Measurements from ENCODE around the gene FAM241A.
"Not testable (repeated sequence)": the region's sequence is repeated elsewhere in the genome, so short reads cannot be mapped to it uniquely, and the experiment has no call there.

FAM241A gene

DNA sequence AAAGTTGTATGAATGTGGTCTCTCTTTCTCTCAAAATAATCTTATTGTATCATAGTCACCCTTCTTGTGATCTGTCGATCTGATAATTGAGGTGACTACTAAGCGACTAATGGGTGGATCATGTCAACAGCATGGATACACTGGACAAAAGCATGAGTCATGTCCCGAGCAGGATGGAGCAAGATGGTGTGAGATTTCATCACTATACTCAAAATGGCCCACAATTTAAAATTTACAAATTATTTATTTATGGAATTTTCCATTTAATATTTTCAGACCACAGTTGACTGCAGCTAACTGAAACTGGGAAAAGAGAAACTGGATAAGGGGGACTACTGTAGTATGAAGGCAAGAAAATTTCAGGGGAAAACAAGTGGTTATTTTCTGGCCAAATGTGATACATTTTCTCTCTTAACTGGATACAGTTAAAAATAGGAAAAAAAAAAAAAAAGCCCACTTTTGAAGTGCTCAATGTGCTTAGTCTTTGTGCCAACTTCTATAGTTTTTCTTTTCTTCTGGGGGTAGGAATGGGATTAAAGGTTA lies 25.3 kb downstream of the FAM241A start:
- no peak for DNase-seq (ENCODE audit: extremely low spot score)
- TF ChIP-seq L3MBTL2 (conservative IDR thresholded peaks at IDR 0.05) = no peak
- TF ChIP-seq FOXA1 (IDR thresholded peaks at IDR 0.05) = no peak
- no peak for TF ChIP-seq NFRKB (IDR thresholded peaks at IDR 0.05)
- no peak for TF ChIP-seq HDGF (IDR thresholded peaks at IDR 0.05; ENCODE audit: borderline replicate concordance)
- no peak for TF ChIP-seq LEF1 (IDR thresholded peaks at IDR 0.05; ENCODE audit: borderline replicate concordance)
- TF ChIP-seq, protein P1, sequence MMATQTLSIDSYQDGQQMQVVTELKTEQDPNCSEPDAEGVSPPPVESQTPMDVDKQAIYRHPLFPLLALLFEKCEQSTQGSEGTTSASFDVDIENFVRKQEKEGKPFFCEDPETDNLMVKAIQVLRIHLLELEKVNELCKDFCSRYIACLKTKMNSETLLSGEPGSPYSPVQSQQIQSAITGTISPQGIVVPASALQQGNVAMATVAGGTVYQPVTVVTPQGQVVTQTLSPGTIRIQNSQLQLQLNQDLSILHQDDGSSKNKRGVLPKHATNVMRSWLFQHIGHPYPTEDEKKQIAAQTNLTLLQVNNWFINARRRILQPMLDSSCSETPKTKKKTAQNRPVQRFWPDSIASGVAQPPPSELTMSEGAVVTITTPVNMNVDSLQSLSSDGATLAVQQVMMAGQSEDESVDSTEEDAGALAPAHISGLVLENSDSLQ (IDR thresholded peaks at IDR 0.05) = no peak
- TF ChIP-seq ZNF384 (IDR thresholded peaks at IDR 0.05) = no peak
- TF ChIP-seq BHLHE40 (IDR thresholded peaks at IDR 0.05; ENCODE audit: borderline replicate concordance) = no peak
- no peak for TF ChIP-seq ARNT (IDR thresholded peaks at IDR 0.05)
- no peak for TF ChIP-seq TARDBP (IDR thresholded peaks at IDR 0.05)
- no peak for TF ChIP-seq FOXK2 (IDR thresholded peaks at IDR 0.05)
- no peak for TF ChIP-seq CTBP1 (IDR thresholded peaks at IDR 0.05; ENCODE audit: borderline replicate concordance)
- no peak for TF ChIP-seq ELF4 (IDR thresholded peaks at IDR 0.05)
- no peak for TF ChIP-seq FOXM1 (IDR thresholded peaks at IDR 0.05; ENCODE audit: borderline replicate concordance)
- no peak for TF ChIP-seq SUZ12 (IDR thresholded peaks at IDR 0.05)
- POLR2A ChIA-PET = no interaction called here
- CTCF ChIA-PET = no interaction called here

DNA sequence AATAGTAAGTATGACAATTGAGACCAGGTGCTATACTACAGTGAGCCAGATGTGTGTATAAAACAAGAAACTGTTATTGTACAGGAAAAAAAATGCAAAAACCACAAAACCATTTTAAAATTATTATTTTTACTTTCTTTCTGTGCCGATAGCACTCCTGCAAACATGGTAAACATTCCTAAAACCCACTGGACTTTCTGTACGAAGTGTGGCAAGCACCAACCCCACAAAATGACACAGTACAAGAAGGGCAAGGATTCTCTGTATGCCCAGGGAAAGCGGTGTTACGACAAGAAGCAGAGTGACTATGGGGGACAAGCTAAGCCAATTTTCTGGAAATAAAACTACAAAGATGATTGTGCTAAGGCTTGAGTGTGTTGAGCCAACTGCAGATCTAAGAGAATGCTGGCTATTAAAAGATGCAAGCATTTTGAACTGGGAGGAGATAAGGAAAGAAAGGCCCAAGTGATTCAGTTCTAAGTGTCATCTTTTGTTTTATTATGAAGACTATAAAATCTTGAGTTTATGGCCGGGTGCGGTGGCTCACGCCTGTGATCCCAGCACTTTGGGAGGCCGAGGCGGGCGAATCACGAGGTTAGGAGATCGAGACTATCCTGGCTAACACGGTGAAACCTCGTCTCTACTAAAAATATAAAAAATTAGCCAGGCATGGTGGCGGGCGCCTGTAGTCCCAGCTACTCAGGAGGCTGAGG lies 26.0 kb downstream of the FAM241A start:
- CTCF ChIA-PET, POLR2A ChIA-PET: not testable (repeated sequence)

DNA sequence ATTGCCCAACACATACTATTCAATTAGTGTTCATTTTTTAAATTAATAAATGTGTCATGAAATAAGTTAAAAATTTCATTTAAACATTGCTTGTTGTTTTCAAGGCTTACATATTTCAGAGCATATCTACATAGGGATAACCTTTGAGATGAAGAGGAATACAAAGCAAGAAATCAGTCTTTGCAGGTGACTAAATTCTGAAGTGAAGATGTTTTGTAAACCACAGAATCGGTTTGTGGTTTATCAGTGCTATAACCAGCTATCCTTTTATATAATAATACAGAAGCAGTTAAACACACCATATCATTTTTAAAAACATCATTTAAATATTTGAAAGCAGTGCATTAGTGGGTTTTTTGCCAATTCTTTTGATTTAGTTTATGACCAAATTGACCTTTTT lies 26.9 kb downstream of the FAM241A start:
- ChIA-PET CTCF (no interaction called here), POLR2A (no interaction called here)
- no peak for DNase-seq (ENCODE audit: extremely low spot score)
- TF ChIP-seq, protein P1 (IDR thresholded peaks at IDR 0.05) = no peak
- no peak for TF ChIP-seq LEF1 (IDR thresholded peaks at IDR 0.05; ENCODE audit: borderline replicate concordance)
- no peak for TF ChIP-seq SUZ12 (IDR thresholded peaks at IDR 0.05)
- TF ChIP-seq SP1 (IDR thresholded peaks at IDR 0.05) = no peak
- no peak for TF ChIP-seq ELF4 (IDR thresholded peaks at IDR 0.05)
- no peak for TF ChIP-seq FOXA1 (IDR thresholded peaks at IDR 0.05)
- TF ChIP-seq HDGF (IDR thresholded peaks at IDR 0.05; ENCODE audit: borderline replicate concordance) = no peak
- TF ChIP-seq ARNT (IDR thresholded peaks at IDR 0.05) = no peak
- TF ChIP-seq FOXM1 (IDR thresholded peaks at IDR 0.05; ENCODE audit: borderline replicate concordance) = no peak
- TF ChIP-seq NFRKB (IDR thresholded peaks at IDR 0.05) = no peak
- no peak for TF ChIP-seq CTBP1 (IDR thresholded peaks at IDR 0.05; ENCODE audit: borderline replicate concordance)
- TF ChIP-seq FOXK2 (IDR thresholded peaks at IDR 0.05) = no peak
- TF ChIP-seq TARDBP (IDR thresholded peaks at IDR 0.05) = no peak

More for the DNA sequence above, 26.0 kb downstream of the FAM241A start:
- DNase-seq (ENCODE audit: extremely low spot score) = not testable (repeated sequence)

DNA sequence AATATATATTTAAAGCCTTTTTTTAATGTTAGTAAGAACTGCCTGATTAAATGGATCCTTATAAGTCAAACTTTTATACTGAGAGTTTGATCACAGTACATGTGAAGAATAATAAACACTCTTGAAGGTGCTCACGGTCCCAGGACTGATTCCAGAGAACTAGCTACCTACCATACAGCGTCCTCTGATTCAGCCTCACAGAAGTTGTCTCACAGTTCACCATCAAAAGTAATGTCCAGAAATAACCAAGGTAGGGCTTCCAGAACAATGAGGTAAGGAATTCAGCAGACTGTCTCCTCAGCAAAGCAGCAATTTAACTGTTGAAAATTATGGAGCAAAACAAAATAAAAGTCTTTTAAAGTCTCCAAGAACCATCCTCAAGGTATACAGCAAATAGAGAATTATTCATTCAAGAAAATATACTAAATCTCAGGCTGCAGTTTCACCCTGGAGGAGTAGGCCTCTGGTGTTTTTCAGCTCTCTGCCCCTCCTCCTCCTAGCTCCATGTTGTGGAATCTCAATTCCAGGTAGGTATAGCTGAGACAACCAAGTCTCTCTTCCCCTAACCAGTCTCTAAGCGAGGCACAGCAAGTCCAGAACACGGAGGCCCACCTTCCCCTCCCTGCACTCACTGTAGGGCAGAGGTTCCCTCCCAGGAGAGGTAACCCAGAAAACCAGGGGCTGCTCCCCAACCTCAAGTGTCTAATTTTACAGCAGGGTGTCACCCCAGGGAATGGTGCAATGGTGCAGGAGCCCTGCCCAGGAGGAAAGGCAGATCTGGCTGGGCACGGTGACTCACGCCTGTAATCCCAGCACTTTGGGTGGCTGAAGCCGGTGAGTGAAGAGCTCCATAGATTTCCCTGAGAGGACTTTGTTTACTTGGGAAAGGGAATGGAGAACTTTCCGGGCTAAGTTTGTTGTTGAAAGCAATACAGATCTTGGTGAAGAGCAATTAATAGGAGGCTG lies 28.6 kb downstream of the FAM241A start:
- DNase-seq (ENCODE audit: extremely low spot score) = no peak
- CTCF ChIA-PET = interaction anchor here (0.5 kb wide), 1 partner anchor 10 kb away, joined by 4 read pairs; no protein-coding TSS in a partner anchor
- no peak for TF ChIP-seq ARNT (IDR thresholded peaks at IDR 0.05)
- TF ChIP-seq ELF4 (IDR thresholded peaks at IDR 0.05) = no peak
- TF ChIP-seq NFRKB (IDR thresholded peaks at IDR 0.05) = no peak
- TF ChIP-seq SP1 (IDR thresholded peaks at IDR 0.05) = no peak
- TF ChIP-seq BHLHE40 (IDR thresholded peaks at IDR 0.05; ENCODE audit: borderline replicate concordance) = no peak
- no peak for TF ChIP-seq CTBP1 (IDR thresholded peaks at IDR 0.05; ENCODE audit: borderline replicate concordance)
- no peak for TF ChIP-seq ZNF384 (IDR thresholded peaks at IDR 0.05)
- no peak for TF ChIP-seq FOXA1 (IDR thresholded peaks at IDR 0.05)
- POLR2A ChIA-PET = interaction anchor here (2.1 kb wide), 1 partner anchor 58 kb away, joined by 4 read pairs; the partner anchor contains the start of gene AP1AR

DNA sequence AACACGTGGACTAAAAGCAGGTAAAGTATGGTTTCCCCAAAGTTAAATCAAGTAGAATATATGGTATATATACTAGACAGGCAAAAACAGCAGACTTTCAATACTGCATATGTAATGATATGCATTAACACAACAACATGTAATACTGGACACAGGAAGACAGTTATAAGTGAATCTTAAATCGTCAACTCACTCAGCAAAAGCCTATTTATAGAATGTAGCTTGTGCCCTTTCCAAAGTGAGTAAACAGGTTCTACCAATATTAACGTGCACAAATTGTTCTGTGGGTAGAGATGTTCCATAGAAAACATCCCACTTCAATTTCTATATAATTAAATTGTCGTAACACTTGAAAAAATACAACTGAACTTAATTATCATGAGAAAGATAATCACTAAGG lies 30.6 kb downstream of the FAM241A start:
- DNase-seq (ENCODE audit: extremely low spot score) = no peak
- TF ChIP-seq BHLHE40 (IDR thresholded peaks at IDR 0.05; ENCODE audit: borderline replicate concordance) (no peak), FOXM1 (IDR thresholded peaks at IDR 0.05; ENCODE audit: borderline replicate concordance) (no peak), TARDBP (IDR thresholded peaks at IDR 0.05) (no peak), CTBP1 (IDR thresholded peaks at IDR 0.05; ENCODE audit: borderline replicate concordance) (no peak), FOXK2 (IDR thresholded peaks at IDR 0.05) (no peak), ZNF384 (IDR thresholded peaks at IDR 0.05) (no peak), FOXA1 (IDR thresholded peaks at IDR 0.05) (no peak), ARNT (IDR thresholded peaks at IDR 0.05) (no peak), NFRKB (IDR thresholded peaks at IDR 0.05) (no peak), SP1 (IDR thresholded peaks at IDR 0.05) (no peak), LEF1 (IDR thresholded peaks at IDR 0.05; ENCODE audit: borderline replicate concordance) (no peak), HDGF (IDR thresholded peaks at IDR 0.05; ENCODE audit: borderline replicate concordance) (no peak), SUZ12 (IDR thresholded peaks at IDR 0.05) (no peak), ELF4 (IDR thresholded peaks at IDR 0.05) (no peak), L3MBTL2 (conservative IDR thresholded peaks at IDR 0.05) (no peak)
- TF ChIP-seq, protein P1 (IDR thresholded peaks at IDR 0.05) = no peak
- ChIA-PET POLR2A (no interaction called here), CTCF (no interaction called here)
